Liver (tissue), 9 donors: ENCODE data around the gene GABRA4. TPM values are rescaled to one million over a fixed set of nuclear protein-coding genes. Genes with fewer than 3 reads are reported as not detected.

ENCODE experiments used
- DNase-seq: peaks from one replicate; pipeline ENCODE4 v3.0.0-alpha.2; 2017; ENCODE audit warnings: low spot score
- H3K27ac ChIP-seq, 2 donors: one replicate each; pipeline ENCODE4 v1.7.0; 2013; ENCODE audit warnings: inconsistent platforms in 2 of 2, low read length in 2 of 2, control low read depth in 1 of 2, low read depth in 1 of 2, mild to moderate bottlenecking in 1 of 2
- H3K27me3 ChIP-seq, 4 donors: one replicate each; pipeline versions ENCODE4 v1.6.1 to v1.7.0; 2013; ENCODE audit warnings: low read length in 3 of 4, inconsistent platforms in 1 of 4, mild to moderate bottlenecking in 1 of 4, moderate library complexity in 1 of 4; ENCODE audit not compliant: control insufficient read depth in 4 of 4, insufficient read depth in 4 of 4
- H3K36me3 ChIP-seq, 4 donors: one replicate each; pipeline versions ENCODE4 v1.6.1 to v1.7.0; 2013; ENCODE audit warnings: low read length in 3 of 4, mild to moderate bottlenecking in 3 of 4, low read depth in 1 of 4, moderate library complexity in 1 of 4; ENCODE audit not compliant: control insufficient read depth in 4 of 4, insufficient read depth in 3 of 4
- H3K4me1 ChIP-seq, 4 donors: one replicate each; pipeline versions ENCODE4 v1.6.1 to v1.7.0; 2013; ENCODE audit warnings: low read length in 3 of 4, mild to moderate bottlenecking in 3 of 4, moderate library complexity in 1 of 4; ENCODE audit not compliant: control insufficient read depth in 4 of 4, insufficient read depth in 4 of 4
- H3K4me3 ChIP-seq, 3 donors: one replicate each; pipeline versions ENCODE4 v1.6.1 to v1.7.0; 2013; ENCODE audit warnings: low read length in 3 of 3, control low read depth in 1 of 3, low read depth in 1 of 3, mild to moderate bottlenecking in 1 of 3
- H3K9ac ChIP-seq, 2 donors: one replicate each; pipeline ENCODE4 v1.7.0; 2013; ENCODE audit warnings: low read length in 2 of 2, mild to moderate bottlenecking in 2 of 2, moderate library complexity in 2 of 2, control low read depth in 1 of 2, low read depth in 1 of 2
- H3K9me3 ChIP-seq, 4 donors: one replicate each; pipeline versions ENCODE4 v1.6.1 to v1.7.0; 2013; ENCODE audit warnings: low read length in 3 of 4; ENCODE audit not compliant: control insufficient read depth in 4 of 4
- EGR1 ChIP-seq, 2 donors: IDR thresholded peaks; 2 replicates each; pipeline ENCODE4 v1.6.1; 2016 to 2018; ENCODE audit warnings: antibody characterized with exemption in 2 of 2, low read depth in 2 of 2
- FOXA1 ChIP-seq: IDR thresholded peaks from 2 replicates; pipeline ENCODE4 v1.6.1; 2016; ENCODE audit warnings: antibody characterized with exemption
- FOXA2 ChIP-seq: IDR thresholded peaks from 2 replicates; pipeline ENCODE4 v1.6.1; 2016; ENCODE audit warnings: antibody characterized with exemption
- GABPA ChIP-seq, 2 donors: IDR thresholded peaks in 1 of 2; conservative IDR thresholded peaks in 1 of 2; 2 replicates each; pipeline ENCODE4 v1.6.1; 2016; ENCODE audit warnings: antibody characterized with exemption in 2 of 2, mild to moderate bottlenecking in 1 of 2, moderate library complexity in 1 of 2
- HNF4A ChIP-seq, 2 donors: conservative IDR thresholded peaks; 2 replicates each; pipeline ENCODE4 v1.6.1; 2016; ENCODE audit warnings: antibody characterized with exemption in 2 of 2, mild to moderate bottlenecking in 2 of 2
- HNF4G ChIP-seq: IDR thresholded peaks from 2 replicates; pipeline ENCODE4 v1.6.1; 2016; ENCODE audit warnings: antibody characterized with exemption
- JUND ChIP-seq, 2 donors: IDR thresholded peaks; 2 replicates each; pipeline ENCODE4 v1.6.1; 2016; ENCODE audit warnings: antibody characterized with exemption in 2 of 2
- NR2F2 ChIP-seq: IDR thresholded peaks from 2 replicates; pipeline ENCODE4 v1.6.1; 2016; ENCODE audit warnings: antibody characterized with exemption
- RAD21 ChIP-seq, 2 donors: IDR thresholded peaks; 2 replicates each; pipeline ENCODE4 v1.6.1; 2016; ENCODE audit warnings: antibody characterized with exemption in 2 of 2, mild to moderate bottlenecking in 2 of 2
- RXRA ChIP-seq, 2 donors: IDR thresholded peaks; 2 replicates each; pipeline ENCODE4 v1.6.1; 2017 to 2018; ENCODE audit warnings: antibody characterized with exemption in 2 of 2, mild to moderate bottlenecking in 1 of 2
- SP1 ChIP-seq: IDR thresholded peaks from 2 replicates; pipeline ENCODE4 v1.6.1; 2018; ENCODE audit warnings: antibody characterized with exemption, mild to moderate bottlenecking
- TAF1 ChIP-seq: conservative IDR thresholded peaks from 2 replicates; pipeline ENCODE4 v1.6.1; 2016; ENCODE audit warnings: antibody characterized with exemption, mild to moderate bottlenecking
- YY1 ChIP-seq: IDR thresholded peaks from 2 replicates; pipeline ENCODE4 v1.6.1; 2016; ENCODE audit warnings: antibody characterized with exemption, mild to moderate bottlenecking
- WGBS: extraction: QIAGEN DNeasy Blood & Tissue Kit; methylation state at CpG from one replicate; pipeline ENCODE4 v1.1.7; 2013; 5-methylcytosine and 5-hydroxymethylcytosine counted together
- polyA plus RNA-seq, 2 donors: library from polyadenylated mRNA; stranded (reverse) in 1 of 2; unstranded in 1 of 2; fragments of 200-250 nt in 1 of 2; fragments of >200 nt in 1 of 2; fragmentation: Nextera tagmentation in 1 of 2; extraction: Ambion mirVana in 1 of 2; gene quantifications; one replicate each; pipeline versions ENCODE4 v1.2.1 to v1.2.3, GENCODE V29; 2013 to 2015
- total RNA-seq, 2 donors: library from RNA; depleted of rRNA; stranded (reverse); fragments of >200 nt; gene quantifications; one replicate each; pipeline ENCODE4 v1.2.3, GENCODE V29; 2014
- TF ChIP-seq, protein P1 (sequence below): fragments of 150-350 bp; IDR thresholded peaks from 2 replicates; pipeline ENCODE4 v1.5.1; 2017; ENCODE audit warnings: improper control_type of control experiment, low read depth, low read length; ENCODE audit not compliant: missing input control
- TF ChIP-seq, protein P2 (sequence below): IDR thresholded peaks from 2 replicates; pipeline ENCODE4 v1.6.1; 2016; ENCODE audit warnings: antibody characterized with exemption
- TF ChIP-seq, protein P3 (sequence below): IDR thresholded peaks from 2 replicates; pipeline ENCODE4 v1.6.1; 2016; ENCODE audit warnings: antibody characterized with exemption
- TF ChIP-seq, protein P4 (sequence below): IDR thresholded peaks from 2 replicates; pipeline ENCODE4 v1.6.1; 2016; ENCODE audit warnings: antibody characterized with exemption
- TF ChIP-seq, protein P5 (sequence below): IDR thresholded peaks from 2 replicates; pipeline ENCODE4 v1.6.1; 2016; ENCODE audit warnings: antibody characterized with exemption, mild to moderate bottlenecking
- donor health status: healthy.
- donor health status: healthy.
- donor health status: healthy.
- donor health status: healthy.
- donor health status: healthy.

Gene GABRA4
- total and polyA plus RNA-seq, 4 donors: under 0.01 TPM; not detected in 3

DNA sequence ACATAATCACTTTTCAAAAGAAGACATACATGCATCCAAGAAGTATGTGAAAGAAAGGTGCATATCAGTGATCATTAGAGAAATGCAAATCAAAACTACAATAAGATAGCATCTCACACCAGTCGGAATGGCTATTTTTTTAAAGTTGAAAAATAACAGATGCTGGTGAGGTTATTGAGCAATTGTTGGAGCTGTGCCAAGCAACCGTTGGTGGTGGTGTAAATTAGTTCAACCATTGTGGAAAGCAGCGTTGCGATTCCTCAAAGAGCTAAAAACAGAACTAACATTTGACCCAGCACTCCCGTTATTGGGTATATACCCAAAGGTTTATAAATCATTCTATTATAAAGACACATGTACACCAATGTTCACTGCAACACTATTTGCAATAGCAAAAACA, 98.6 kb downstream of the GABRA4 start:
- Histone ChIP-seq H3K36me3 (no peaks in the 10 kb centered on the region), H3K4me1 (no peaks in the 10 kb centered on the region), H3K27me3 (no peaks in the 10 kb centered on the region), H3K9ac (no peak overlapping the region), H3K27ac (no peak overlapping the region), H3K9me3 (no peaks in the 10 kb centered on the region), H3K4me3 (no peak overlapping the region)
- 29% methylated on average over 5 of the region's 5 CpGs for WGBS
- no peak for DNase-seq
- TF ChIP-seq RXRA (IDR thresholded peaks at IDR 0.05): no peak
- TF ChIP-seq FOXA1: no peak
- TF ChIP-seq HNF4A (conservative IDR thresholded peaks at IDR 0.05): no peak
- TF ChIP-seq, protein P1, sequence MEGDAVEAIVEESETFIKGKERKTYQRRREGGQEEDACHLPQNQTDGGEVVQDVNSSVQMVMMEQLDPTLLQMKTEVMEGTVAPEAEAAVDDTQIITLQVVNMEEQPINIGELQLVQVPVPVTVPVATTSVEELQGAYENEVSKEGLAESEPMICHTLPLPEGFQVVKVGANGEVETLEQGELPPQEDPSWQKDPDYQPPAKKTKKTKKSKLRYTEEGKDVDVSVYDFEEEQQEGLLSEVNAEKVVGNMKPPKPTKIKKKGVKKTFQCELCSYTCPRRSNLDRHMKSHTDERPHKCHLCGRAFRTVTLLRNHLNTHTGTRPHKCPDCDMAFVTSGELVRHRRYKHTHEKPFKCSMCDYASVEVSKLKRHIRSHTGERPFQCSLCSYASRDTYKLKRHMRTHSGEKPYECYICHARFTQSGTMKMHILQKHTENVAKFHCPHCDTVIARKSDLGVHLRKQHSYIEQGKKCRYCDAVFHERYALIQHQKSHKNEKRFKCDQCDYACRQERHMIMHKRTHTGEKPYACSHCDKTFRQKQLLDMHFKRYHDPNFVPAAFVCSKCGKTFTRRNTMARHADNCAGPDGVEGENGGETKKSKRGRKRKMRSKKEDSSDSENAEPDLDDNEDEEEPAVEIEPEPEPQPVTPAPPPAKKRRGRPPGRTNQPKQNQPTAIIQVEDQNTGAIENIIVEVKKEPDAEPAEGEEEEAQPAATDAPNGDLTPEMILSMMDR: no peak
- TF ChIP-seq EGR1 (IDR thresholded peaks at IDR 0.05; ENCODE audit: low read depth in 2 of 2): no peak
- TF ChIP-seq FOXA2: no peak
- TF ChIP-seq, protein P2, sequence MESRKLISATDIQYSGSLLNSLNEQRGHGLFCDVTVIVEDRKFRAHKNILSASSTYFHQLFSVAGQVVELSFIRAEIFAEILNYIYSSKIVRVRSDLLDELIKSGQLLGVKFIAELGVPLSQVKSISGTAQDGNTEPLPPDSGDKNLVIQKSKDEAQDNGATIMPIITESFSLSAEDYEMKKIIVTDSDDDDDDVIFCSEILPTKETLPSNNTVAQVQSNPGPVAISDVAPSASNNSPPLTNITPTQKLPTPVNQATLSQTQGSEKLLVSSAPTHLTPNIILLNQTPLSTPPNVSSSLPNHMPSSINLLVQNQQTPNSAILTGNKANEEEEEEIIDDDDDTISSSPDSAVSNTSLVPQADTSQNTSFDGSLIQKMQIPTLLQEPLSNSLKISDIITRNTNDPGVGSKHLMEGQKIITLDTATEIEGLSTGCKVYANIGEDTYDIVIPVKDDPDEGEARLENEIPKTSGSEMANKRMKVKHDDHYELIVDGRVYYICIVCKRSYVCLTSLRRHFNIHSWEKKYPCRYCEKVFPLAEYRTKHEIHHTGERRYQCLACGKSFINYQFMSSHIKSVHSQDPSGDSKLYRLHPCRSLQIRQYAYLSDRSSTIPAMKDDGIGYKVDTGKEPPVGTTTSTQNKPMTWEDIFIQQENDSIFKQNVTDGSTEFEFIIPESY: no peak
- no peak for TF ChIP-seq SP1
- TF ChIP-seq JUND (IDR thresholded peaks at IDR 0.05): no peak
- TF ChIP-seq, protein P3, sequence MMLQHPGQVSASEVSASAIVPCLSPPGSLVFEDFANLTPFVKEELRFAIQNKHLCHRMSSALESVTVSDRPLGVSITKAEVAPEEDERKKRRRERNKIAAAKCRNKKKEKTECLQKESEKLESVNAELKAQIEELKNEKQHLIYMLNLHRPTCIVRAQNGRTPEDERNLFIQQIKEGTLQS: no peak
- TF ChIP-seq, protein P4, sequence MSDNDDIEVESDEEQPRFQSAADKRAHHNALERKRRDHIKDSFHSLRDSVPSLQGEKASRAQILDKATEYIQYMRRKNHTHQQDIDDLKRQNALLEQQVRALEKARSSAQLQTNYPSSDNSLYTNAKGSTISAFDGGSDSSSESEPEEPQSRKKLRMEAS: no peak
- no peak for TF ChIP-seq RAD21 (IDR thresholded peaks at IDR 0.05)
- TF ChIP-seq, protein P5, sequence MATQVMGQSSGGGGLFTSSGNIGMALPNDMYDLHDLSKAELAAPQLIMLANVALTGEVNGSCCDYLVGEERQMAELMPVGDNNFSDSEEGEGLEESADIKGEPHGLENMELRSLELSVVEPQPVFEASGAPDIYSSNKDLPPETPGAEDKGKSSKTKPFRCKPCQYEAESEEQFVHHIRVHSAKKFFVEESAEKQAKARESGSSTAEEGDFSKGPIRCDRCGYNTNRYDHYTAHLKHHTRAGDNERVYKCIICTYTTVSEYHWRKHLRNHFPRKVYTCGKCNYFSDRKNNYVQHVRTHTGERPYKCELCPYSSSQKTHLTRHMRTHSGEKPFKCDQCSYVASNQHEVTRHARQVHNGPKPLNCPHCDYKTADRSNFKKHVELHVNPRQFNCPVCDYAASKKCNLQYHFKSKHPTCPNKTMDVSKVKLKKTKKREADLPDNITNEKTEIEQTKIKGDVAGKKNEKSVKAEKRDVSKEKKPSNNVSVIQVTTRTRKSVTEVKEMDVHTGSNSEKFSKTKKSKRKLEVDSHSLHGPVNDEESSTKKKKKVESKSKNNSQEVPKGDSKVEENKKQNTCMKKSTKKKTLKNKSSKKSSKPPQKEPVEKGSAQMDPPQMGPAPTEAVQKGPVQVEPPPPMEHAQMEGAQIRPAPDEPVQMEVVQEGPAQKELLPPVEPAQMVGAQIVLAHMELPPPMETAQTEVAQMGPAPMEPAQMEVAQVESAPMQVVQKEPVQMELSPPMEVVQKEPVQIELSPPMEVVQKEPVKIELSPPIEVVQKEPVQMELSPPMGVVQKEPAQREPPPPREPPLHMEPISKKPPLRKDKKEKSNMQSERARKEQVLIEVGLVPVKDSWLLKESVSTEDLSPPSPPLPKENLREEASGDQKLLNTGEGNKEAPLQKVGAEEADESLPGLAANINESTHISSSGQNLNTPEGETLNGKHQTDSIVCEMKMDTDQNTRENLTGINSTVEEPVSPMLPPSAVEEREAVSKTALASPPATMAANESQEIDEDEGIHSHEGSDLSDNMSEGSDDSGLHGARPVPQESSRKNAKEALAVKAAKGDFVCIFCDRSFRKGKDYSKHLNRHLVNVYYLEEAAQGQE: no peak
- TF ChIP-seq NR2F2: no peak
- TF ChIP-seq GABPA (IDR thresholded peaks at IDR 0.05 in 1 of 2, conservative IDR thresholded peaks at IDR 0.05 in 1 of 2): no peak
- TF ChIP-seq TAF1: no peak
- no peak for TF ChIP-seq YY1
- TF ChIP-seq HNF4G: no peak
